KOPT-K1 (cell line): ENCODE data around the gene TEX22.

ENCODE experiments used
- H3K27ac ChIP-seq: fragments of 200-600 bp; sonication (generic); 2 replicates; pipeline ENCODE4 v1.5.1; 2016; ENCODE audit warnings: antibody characterized with exemption, mild to moderate bottlenecking, low read depth, low read length; ENCODE audit not compliant: poor library complexity, severe bottlenecking
- H3K36me3 ChIP-seq: fragments of 200-600 bp; sonication (generic); 2 replicates; pipeline ENCODE4 v1.5.1; 2017; ENCODE audit warnings: antibody characterized with exemption, mild to moderate bottlenecking, low read length, moderate library complexity; ENCODE audit not compliant: insufficient read depth
- H3K9me3 ChIP-seq: fragments of 200-600 bp; sonication (generic); 2 replicates; pipeline ENCODE4 v1.5.1; 2017; ENCODE audit warnings: antibody characterized with exemption, low read length, mild to moderate bottlenecking; ENCODE audit not compliant: insufficient read depth, poor library complexity, severe bottlenecking

The TEX22 gene, protein sequence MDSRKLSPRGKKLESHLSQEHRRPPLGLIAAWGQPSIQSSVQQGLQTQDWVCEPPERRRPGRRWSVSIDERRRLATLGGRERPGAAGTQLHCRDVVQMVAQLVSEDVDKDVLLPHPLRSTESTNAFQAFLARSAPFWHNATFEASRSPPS

DNA sequence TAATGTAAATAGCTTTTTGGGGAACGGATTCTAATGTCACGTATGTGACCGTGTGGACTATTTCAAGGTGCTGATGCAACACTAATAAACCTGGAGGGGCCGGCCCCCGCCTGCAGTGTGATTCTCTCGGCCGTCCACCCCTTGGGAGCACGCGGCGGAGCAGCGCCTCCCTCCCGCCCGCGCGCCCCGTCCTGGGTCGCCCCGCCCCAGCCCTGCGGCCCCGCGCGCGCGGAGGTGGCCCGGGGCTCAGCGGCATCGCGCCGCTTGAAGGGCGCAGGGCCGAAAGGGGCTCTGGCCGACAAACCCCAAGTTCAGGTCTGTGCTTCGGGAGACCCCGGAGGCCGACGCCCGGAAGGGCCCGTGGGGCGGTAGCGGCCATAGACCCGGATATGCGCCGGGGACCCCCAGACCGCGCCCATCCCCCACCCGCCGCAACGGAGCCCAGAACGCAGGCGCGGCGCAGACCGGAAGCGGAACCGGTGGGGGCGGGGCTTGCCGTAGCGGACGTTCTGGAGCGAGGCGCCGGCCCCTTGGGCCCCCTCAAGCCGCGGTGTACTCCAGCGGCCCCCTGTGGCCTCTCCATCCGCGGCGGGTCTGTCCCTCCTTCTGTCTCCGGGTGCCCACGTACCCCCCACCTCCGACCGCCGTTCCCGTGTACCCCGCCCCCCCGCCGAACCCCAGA, at the start of gene TEX22:
TSS of gene TEX22 (plus strand) at position 495 of the 682 bp plus-strand sequence. CDS start 803 bp downstream, outside the sequence.
- H3K36me3 ChIP-seq: peaks cover 28% of the 10 kb centered on the region
- H3K27ac ChIP-seq: peak within 1 kb of the TSS; percentile 93

GRCh38 chr14:105348945-105349699, 49.2 kb upstream of the TEX22 start:
- H3K27ac ChIP-seq: no peak overlapping the region
- H3K9me3 ChIP-seq: peaks cover 7% of the 10 kb centered on the region

More for the DNA sequence above, at the start of gene TEX22:
- no peaks in the 10 kb centered on the region for H3K9me3 ChIP-seq

GRCh38 chr14:105349992-105350391, 48.3 kb upstream of the TEX22 start:
- peaks cover 7% of the 10 kb centered on the region for H3K9me3 ChIP-seq
- H3K36me3 ChIP-seq: no peaks in the 10 kb centered on the region
- H3K27ac ChIP-seq: no peak overlapping the region

More at GRCh38 chr14:105348945-105349699, 49.2 kb upstream of the TEX22 start:
- no peaks in the 10 kb centered on the region for H3K36me3 ChIP-seq

DNA sequence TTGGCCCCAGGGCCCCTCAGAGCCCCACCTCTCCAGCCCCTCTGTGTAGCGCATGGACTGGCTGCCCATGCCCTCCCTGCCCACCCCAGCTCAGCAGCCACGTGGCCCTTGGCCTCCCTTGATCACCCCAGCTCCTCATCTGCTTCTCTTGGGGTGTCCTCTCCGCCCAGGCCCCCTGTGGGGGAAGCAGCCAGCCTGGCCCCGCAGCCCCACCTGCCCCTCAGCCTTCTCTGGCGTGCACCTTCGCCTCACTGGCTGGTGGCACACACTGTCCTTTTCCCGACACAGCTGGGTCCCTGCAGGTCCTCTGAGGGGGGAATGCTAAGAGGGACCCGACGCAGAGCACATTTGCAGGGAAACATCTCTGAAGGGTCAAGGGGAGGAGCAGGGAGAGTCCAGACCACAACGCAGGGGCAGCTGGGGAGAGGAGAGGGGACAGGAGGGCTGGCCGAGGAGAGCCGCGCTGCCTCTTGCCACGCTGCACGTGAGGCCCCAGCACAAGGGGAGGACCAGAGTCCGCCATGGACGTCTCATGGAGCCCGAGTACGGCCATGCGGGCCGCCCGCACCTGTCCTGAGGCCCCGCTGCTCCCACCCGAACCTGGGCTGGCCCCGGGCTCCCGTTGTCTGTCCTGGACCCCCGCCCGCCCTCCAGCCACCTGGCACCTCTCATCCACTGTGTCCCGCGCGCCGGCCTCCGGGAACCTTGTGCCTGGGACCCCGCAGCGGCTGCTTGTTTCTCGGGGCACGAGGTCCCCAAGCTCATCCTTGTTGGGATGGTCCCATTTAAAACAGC, 47.7 kb upstream of the TEX22 start:
- Histone ChIP-seq H3K36me3 (no peaks in the 10 kb centered on the region; the same call in 1 of the 2 replicates), H3K9me3 (peaks cover 1% of the 10 kb centered on the region), H3K27ac (no peak overlapping the region)

GRCh38 chr14:105351410-105351809, 46.9 kb upstream of the TEX22 start:
- Histone ChIP-seq H3K27ac (no peak overlapping the region), H3K36me3 (no peaks in the 10 kb centered on the region; the same call in 1 of the 2 replicates)

DNA sequence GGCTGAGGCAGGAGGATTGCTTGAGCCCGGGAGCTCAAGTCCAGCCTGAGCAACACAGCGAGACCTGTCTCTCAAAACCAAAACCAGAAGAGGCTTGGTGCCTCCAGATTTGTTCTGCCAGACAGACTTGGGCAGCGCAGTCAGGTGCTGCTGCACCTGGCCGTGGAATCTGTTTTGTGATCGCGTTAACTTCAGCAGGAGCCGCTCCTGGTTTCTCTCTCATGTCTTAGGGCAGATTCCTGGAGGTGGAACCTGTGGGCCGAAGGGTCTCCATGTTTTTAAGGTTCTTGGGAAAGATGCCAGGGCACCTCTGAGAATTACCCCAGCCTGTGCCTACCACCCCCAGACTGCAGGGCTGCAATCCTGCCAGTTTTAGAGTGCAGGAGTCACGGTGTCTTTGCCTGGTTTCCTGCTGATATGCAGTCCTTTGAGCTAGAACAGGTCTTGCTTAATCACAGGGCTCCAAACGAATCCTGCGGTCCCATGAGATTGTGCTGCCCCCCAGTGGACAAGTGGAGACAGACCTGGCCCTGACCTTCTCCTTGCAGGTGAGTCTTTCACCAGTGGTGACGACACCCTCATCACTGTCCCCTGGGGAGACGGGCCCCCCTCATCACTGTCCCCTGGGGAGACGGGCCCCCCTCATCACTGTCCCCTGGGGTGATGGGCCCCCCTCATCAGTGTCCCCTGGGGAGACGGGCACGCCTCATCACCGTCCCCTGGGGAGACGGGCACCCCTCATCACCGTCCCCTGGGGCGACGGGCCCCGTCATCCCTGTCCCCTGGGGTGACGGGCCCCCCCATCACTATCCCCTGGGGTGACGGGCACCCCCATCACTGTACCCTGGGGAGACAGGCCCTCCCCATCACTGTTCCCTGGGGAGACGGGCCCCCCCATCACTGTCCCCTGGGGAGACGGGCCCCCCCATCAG, 46.2 kb upstream of the TEX22 start:
- no peaks in the 10 kb centered on the region; the same call in 1 of the 2 replicates for H3K36me3 ChIP-seq
- H3K27ac ChIP-seq: no peak overlapping the region
- no peaks in the 10 kb centered on the region for H3K9me3 ChIP-seq

More at GRCh38 chr14:105351410-105351809, 46.9 kb upstream of the TEX22 start:
- H3K9me3 ChIP-seq: no peaks in the 10 kb centered on the region

DNA sequence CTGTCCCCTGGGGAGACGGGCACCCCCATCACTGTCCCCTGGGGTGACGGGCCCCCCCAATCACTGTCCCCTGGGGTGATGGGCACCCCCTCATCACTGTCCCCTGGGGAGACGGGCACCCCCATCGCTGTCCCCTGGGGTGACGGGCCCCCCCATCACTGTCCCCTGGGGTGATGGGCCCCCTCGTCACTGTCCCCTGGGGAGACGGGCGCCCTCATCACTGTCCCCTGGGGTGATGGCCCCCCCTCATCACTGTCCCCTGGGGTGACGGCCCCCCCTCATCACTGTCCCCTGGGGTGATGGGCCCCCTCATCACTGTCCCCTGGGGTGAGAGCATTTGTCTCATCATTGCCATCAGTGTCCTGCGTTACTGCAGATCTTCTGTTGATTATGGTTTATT, 45.2 kb upstream of the TEX22 start:
- H3K9me3 ChIP-seq: no peaks in the 10 kb centered on the region
- H3K36me3 ChIP-seq: no peaks in the 10 kb centered on the region; the same call in 1 of the 2 replicates
- no peak overlapping the region for H3K27ac ChIP-seq

- Histone ChIP-seq H3K36me3 (no peaks in the 10 kb centered on the region; the same call in 1 of the 2 replicates), H3K27ac (no peak overlapping the region), H3K9me3 (no peaks in the 10 kb centered on the region)
These were observed 43.8 kb upstream of the TEX22 start for GRCh38 chr14:105354541-105354940.

DNA sequence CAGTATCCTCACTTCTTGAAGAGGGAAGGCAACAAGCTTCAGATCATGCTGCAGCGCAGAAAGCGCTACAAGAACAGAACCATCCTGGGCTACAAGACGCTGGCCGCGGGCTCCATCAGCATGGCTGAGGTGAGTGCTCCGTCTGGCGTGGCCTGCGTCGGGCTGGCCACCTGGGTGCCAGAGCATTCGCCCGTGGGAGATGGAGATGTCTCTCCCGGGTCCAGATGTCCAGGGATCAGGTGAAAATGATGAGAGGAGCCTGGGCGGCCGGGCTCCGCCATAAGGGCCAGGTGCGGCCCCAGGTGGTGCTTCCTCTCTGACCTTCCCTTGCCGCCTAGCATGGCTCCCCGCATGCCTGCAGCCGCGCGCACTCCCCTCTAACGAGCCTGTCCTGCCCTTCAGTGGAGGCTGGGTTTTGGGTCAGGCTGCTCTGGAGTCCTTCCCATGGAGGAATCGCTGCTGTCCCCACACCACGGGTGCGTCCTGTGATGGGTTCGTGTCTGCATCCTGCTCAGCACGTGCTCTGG, 43.2 kb upstream of the TEX22 start:
- Histone ChIP-seq H3K36me3 (no peaks in the 10 kb centered on the region; the same call in 1 of the 2 replicates), H3K9me3 (no peaks in the 10 kb centered on the region), H3K27ac (no peak overlapping the region)

GRCh38 chr14:105355850-105356604, 42.3 kb upstream of the TEX22 start:
- Histone ChIP-seq H3K9me3 (no peaks in the 10 kb centered on the region), H3K27ac (no peak overlapping the region), H3K36me3 (no peaks in the 10 kb centered on the region; the same call in 1 of the 2 replicates)

DNA sequence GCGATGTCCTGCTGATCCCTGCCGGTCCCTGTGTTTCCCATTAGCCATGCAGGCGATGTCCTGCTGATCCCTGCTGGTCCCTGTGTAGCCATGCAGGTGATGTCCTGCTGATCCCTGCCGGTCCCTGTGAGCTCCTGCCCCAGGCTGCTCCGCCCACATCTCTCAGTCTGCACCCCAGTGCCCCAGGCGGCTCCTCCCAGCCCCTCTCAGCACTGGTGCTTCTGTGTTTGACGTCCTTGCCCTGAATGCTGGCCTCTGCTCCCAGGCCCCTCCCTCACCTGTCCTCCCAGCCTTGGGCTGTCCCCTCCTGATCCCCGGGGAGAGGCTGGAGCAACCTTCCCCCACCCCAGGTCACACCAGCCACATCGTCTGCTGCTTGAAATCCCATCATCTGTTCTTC, 41.4 kb upstream of the TEX22 start:
- Histone ChIP-seq H3K36me3 (no peaks in the 10 kb centered on the region; the same call in 1 of the 2 replicates), H3K27ac (no peak overlapping the region), H3K9me3 (no peaks in the 10 kb centered on the region)

DNA sequence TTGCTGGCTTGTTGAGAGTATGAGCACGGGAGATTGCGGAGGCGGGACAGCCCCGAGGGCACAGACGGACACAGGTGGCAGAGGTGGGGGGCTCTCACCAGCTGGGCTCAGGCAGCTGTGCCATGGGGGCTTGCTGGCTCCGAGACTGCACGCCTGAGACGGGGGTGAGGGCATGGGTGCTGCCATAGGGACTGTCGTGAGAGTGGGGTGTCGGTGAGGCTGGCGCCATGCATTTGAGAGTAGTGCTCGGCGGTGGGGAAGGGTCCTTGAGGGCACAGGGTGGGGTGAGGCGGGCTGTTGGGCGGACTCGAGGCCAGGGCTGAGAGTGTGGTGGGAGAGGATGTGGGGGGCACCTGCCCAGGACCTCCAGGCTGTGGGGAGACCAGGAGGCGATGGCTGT, 40.7 kb upstream of the TEX22 start:
- Histone ChIP-seq H3K9me3 (no peaks in the 10 kb centered on the region), H3K36me3 (no peaks in the 10 kb centered on the region; the same call in 1 of the 2 replicates), H3K27ac (no peak overlapping the region)
